Stromal cell of bone marrow (primary cell): Measurements from ENCODE around the gene INTS6L.
"Not testable (repeated sequence)": the region's sequence is repeated elsewhere in the genome, so short reads cannot be mapped to it uniquely, and the experiment has no call there.

Experiments
- DNase-seq: peaks from one replicate; pipeline ENCODE4 v3.0.0-alpha.2; 2012; ENCODE audit warnings: low read depth

The INTS6L gene

GRCh38 chrX:135522878-135523693, 2.6 kb downstream of the INTS6L start:
- no peak for DNase-seq

- DNase-seq, result no peak
Measured at GRCh38 chrX:135528254-135528653, 7.8 kb downstream of the INTS6L start.

GRCh38 chrX:135528756-135529155, 8.3 kb downstream of the INTS6L start:
- DNase-seq, result no peak

GRCh38 chrX:135530097-135530496, 9.6 kb downstream of the INTS6L start:
- DNase-seq, result no peak

- no peak for DNase-seq
Measured at GRCh38 chrX:135531813-135532212, 11.4 kb downstream of the INTS6L start.

- DNase-seq, result no peak
Measured at GRCh38 chrX:135535077-135535940, 14.8 kb downstream of the INTS6L start.

GRCh38 chrX:135536877-135537276, 16.4 kb downstream of the INTS6L start:
- no peak for DNase-seq

GRCh38 chrX:135541351-135541750, 20.9 kb downstream of the INTS6L start:
- DNase-seq, result no peak

GRCh38 chrX:135543172-135543571, 22.7 kb downstream of the INTS6L start:
- DNase-seq, result no peak

GRCh38 chrX:135543924-135544323, 23.5 kb downstream of the INTS6L start:
- DNase-seq, result no peak

- no peak for DNase-seq
Measured at GRCh38 chrX:135544338-135544948, 24.0 kb downstream of the INTS6L start.

GRCh38 chrX:135547767-135548166, 27.3 kb downstream of the INTS6L start:
- no peak for DNase-seq

GRCh38 chrX:135549519-135549918, 29.1 kb downstream of the INTS6L start:
- no peak for DNase-seq

GRCh38 chrX:135556055-135556454, 35.6 kb downstream of the INTS6L start:
- no peak for DNase-seq

- no peak for DNase-seq
Measured at GRCh38 chrX:135557344-135557743, 36.9 kb downstream of the INTS6L start.

- DNase-seq, result no peak
Measured at GRCh38 chrX:135572436-135572835, 52.0 kb downstream of the INTS6L start.

GRCh38 chrX:135581496-135581895, 61.0 kb downstream of the INTS6L start:
- DNase-seq, result no peak

- DNase-seq, result no peak
Measured at GRCh38 chrX:135585153-135585552, 64.7 kb downstream of the INTS6L start.

- DNase-seq, result no peak
Measured at GRCh38 chrX:135591871-135592270, 71.4 kb downstream of the INTS6L start.

GRCh38 chrX:135594049-135594448, 73.6 kb downstream of the INTS6L start:
- not testable (repeated sequence) for DNase-seq

- DNase-seq, result not testable (repeated sequence)
Measured at GRCh38 chrX:135594453-135594852, 74.0 kb downstream of the INTS6L start.

GRCh38 chrX:135595543-135595942, 75.1 kb downstream of the INTS6L start:
- no peak for DNase-seq

- DNase-seq, result peak; percentile 10
Measured at GRCh38 chrX:135596495-135596894, 76.0 kb downstream of the INTS6L start.
